ENCODE measurements around the gene PRDX3. TPM values are rescaled to one million over a fixed set of nuclear protein-coding genes. Genes with fewer than 3 reads are reported as not detected.

The PRDX3 gene
- total RNA-seq, 1 experiment from 2014 or later: 376 TPM

Other genes with a start within 250 kb of the PRDX3 start
- 0.71 and 2.7 TPM in 2 replicates for gene NANOS1, start 149.1 kb downstream of the PRDX3 start, total RNA-seq (2014; rRNA removed; shearing (Covaris generic))
- gene EIF3A, start 98.0 kb downstream of the PRDX3 start, total RNA-seq (2014; rRNA removed; shearing (Covaris generic)): 86.0 and 89.5 TPM in 2 replicates
- 40.6 and 48.4 TPM in 2 replicates for gene DENND10, start 74.7 kb downstream of the PRDX3 start, total RNA-seq (2014; rRNA removed; shearing (Covaris generic))
- gene SFXN4, start 13.1 kb downstream of the PRDX3 start, total RNA-seq (2014; rRNA removed; shearing (Covaris generic)): 23.5 and 46.2 TPM in 2 replicates
- 19.4 TPM in 2 replicates for gene GRK5, start 28.8 kb upstream of the PRDX3 start, total RNA-seq (2014; rRNA removed; shearing (Covaris generic))

All from SJSA1 (cell line).